Adrenal gland (tissue), 12 donors: ENCODE data around the gene TFF2. TPM values are rescaled to one million over a fixed set of nuclear protein-coding genes. Genes with fewer than 3 reads are reported as not detected.
A peak's percentile ranks its signal among the peaks of the same experiment; 100 is the strongest.

Source experiments
- DNase-seq, 7 donors: peaks; one replicate each; pipeline ENCODE4 v3.0.0-alpha.2; 2019 to 2020
- H3K27ac ChIP-seq, 5 donors: fragments of 200-600 bp; sonication (generic) in 4 of 5; 1 replicate in 3 of 5; 2 replicates in 2 of 5; pipeline versions ENCODE4 v1.5.1 to v1.8.0; 2016 to 2020; ENCODE audit warnings: mild to moderate bottlenecking in 1 of 5
- H3K27me3 ChIP-seq: fragments of 200-600 bp; 2 replicates; pipeline ENCODE4 v1.8.0; 2021
- H3K36me3 ChIP-seq, 2 donors: fragments of 200-600 bp; replicated peaks in 1 of 2; 1 replicate in 1 of 2; 2 replicates in 1 of 2; pipeline versions ENCODE4 v1.5.1 to v1.8.0; 2018 to 2022
- H3K4me1 ChIP-seq, 2 donors: fragments of 200-600 bp; replicated peaks in 1 of 2; 1 replicate in 1 of 2; 2 replicates in 1 of 2; pipeline versions ENCODE4 v1.5.1 to v1.8.0; 2018 to 2021
- H3K4me3 ChIP-seq, 4 donors: fragments of 200-600 bp; sonication (generic) in 3 of 4; one replicate each; pipeline ENCODE4 v1.5.1; 2016 to 2018
- H3K9me3 ChIP-seq, 3 donors: fragments of 200-600 bp; sonication (generic) in 1 of 3; replicated peaks in 1 of 3; 1 replicate in 2 of 3; 2 replicates in 1 of 3; pipeline versions ENCODE4 v1.5.1 to v1.8.0; 2016 to 2021
- CTCF ChIP-seq, 6 experiments: fragments of 450-650 bp in 4 of 6; fragments of 200-600 bp in 2 of 6; sonication (generic) in 1 of 6; IDR thresholded peaks; 1 replicate in 5 of 6; 2 replicates in 1 of 6; pipeline versions ENCODE4 v1.5.1 to v1.8.0; 2016 to 2021; ENCODE audit warnings: antibody characterized with exemption in 6 of 6, mild to moderate bottlenecking in 2 of 6, moderate library complexity in 1 of 6
- POLR2A ChIP-seq, 2 donors: fragments of 450-650 bp; IDR thresholded peaks; one replicate each; pipeline ENCODE4 v1.6.1; 2017; ENCODE audit warnings: antibody characterized with exemption in 2 of 2, mild to moderate bottlenecking in 2 of 2, moderate library complexity in 1 of 2
- WGBS, 4 donors: extraction: QIAGEN DNeasy Blood & Tissue Kit in 2 of 4; methylation state at CpG; one replicate each; pipeline versions ENCODE4 v1.1.5 to v1.1.7; 2013 to 2017; 5-methylcytosine and 5-hydroxymethylcytosine counted together
- intact Hi-C, 2 donors: fragments of 100-400 bp; cut with DNase I; formaldehyde crosslinking; loops; one replicate each; pipeline versions ENCODE4 v1.14.1 to v1.15.0; 2022 to 2023
- polyA plus RNA-seq, 3 donors: library from polyadenylated mRNA; stranded (reverse); fragments of 200-250 nt in 2 of 3; fragments of 350-450 nt in 1 of 3; fragmentation: Illumina TruSeq in 1 of 3; extraction: RNeasy Lipid Tissue Mini Kit (QIAGEN cat#74804) in 1 of 3; gene quantifications; one replicate each; pipeline ENCODE4 v1.2.3, GENCODE V29; 2013 to 2014
- total RNA-seq, 9 donors: library from RNA; depleted of rRNA in 4 of 9; stranded (reverse); fragments of >200 nt in 4 of 9; fragments of 120-200 nt in 1 of 9; fragmentation: NEBNext Ultra II Directional in 1 of 9; extraction: Animal tissue kit (Norgen Biotek cat#: 25700) in 1 of 9; gene quantifications; one replicate each; pipeline versions ENCODE4 v1.1.0 to v1.2.4, GENCODE V29; 2013 to 2023
- donor health status: healthy with polysubstance abuse.
- donor health status: Bipolar disorder and iron deficiency.
- donor health status: DM: yes; HTN: yes; CAD: no.
- donor health status: DM: no; HTN: no; CAD: no.
- donor health status: DM: no; HTN: no; CAD: no.
- donor health status: DM: yes; HTN: yes; CAD: no.

The TFF2 gene
- total and polyA plus RNA-seq, 12 donors: 0.17 to 0.39 TPM; not detected in 10

- Histone ChIP-seq H3K9me3 (no peaks in the 10 kb centered on the region), H3K36me3 (no peaks in the 10 kb centered on the region), H3K27me3 (no peaks in the 10 kb centered on the region), H3K27ac (no peak overlapping the region), H3K4me1 (peaks cover 0 to 4% of the 10 kb centered on the region in 2 donors), H3K4me3 (no peak overlapping the region)
- DNase-seq: peak in 2 of 7 donors; percentile 7 to 11
- TF ChIP-seq POLR2A (IDR thresholded peaks at IDR 0.05) (no peak), CTCF (IDR thresholded peaks at IDR 0.05) (no peak)
- intact Hi-C loops: loop anchor here in 1 of 2 donors (5.0 kb wide), 1 partner anchor 60 kb away; no protein-coding TSS in a partner anchor
- WGBS, 4 donors: 67 to 88% (median 86%) methylated on average over 5 to 8 of the region's 8 CpGs
Observed at GRCh38 chr21:42317341-42317741, 33.5 kb downstream of the TFF2 start.

GRCh38 chr21:42316891-42317290 lies 33.9 kb downstream of the TFF2 start:
- H3K4me1 ChIP-seq: peaks cover 0 to 4% of the 10 kb centered on the region in 2 donors
- H3K4me3 ChIP-seq: no peak overlapping the region
- WGBS, 4 donors: 90 to 94% (median 93%) methylated on average over 8 to 16 of the region's 16 CpGs
- DNase-seq: peak in 1 of 7 donors; percentile 9
- no peaks in the 10 kb centered on the region for H3K9me3 ChIP-seq
- H3K36me3 ChIP-seq: no peaks in the 10 kb centered on the region
- no peak overlapping the region for H3K27ac ChIP-seq
- H3K27me3 ChIP-seq: no peaks in the 10 kb centered on the region
- TF ChIP-seq CTCF (IDR thresholded peaks at IDR 0.05) (no peak), POLR2A (IDR thresholded peaks at IDR 0.05) (no peak)
- intact Hi-C loops: loop anchor here in 1 of 2 donors (5.0 kb wide), 1 partner anchor 60 kb away; no protein-coding TSS in a partner anchor

- 63 to 78% (median 75%) methylated on average over 11 to 15 of the region's 15 CpGs for WGBS, 4 donors
- Histone ChIP-seq H3K4me3 (no peak within 1 kb of the TSS), H3K27ac (peak within 1 kb of the TSS in 1 of 5 donors; percentile 29), H3K36me3 (no peaks in the 10 kb centered on the region), H3K4me1 (peaks cover 0 to 4% of the 10 kb centered on the region in 2 donors), H3K27me3 (no peaks in the 10 kb centered on the region), H3K9me3 (no peaks in the 10 kb centered on the region)
- intact Hi-C loops: loop anchor here in 1 of 2 donors (5.0 kb wide), 1 partner anchor 62 kb away; no protein-coding TSS in a partner anchor
- no peak for TF ChIP-seq CTCF (IDR thresholded peaks at IDR 0.05)
- no peak for TF ChIP-seq POLR2A (IDR thresholded peaks at IDR 0.05)
- peak in 2 of 7 donors; percentile 22 to 52 for DNase-seq
Observed at GRCh38 chr21:42315296-42315891, 35.4 kb downstream of the TFF2 start, which contains the start of gene TFF3. Gene TFF3, minus strand, starts transcription at chr21:42315409. Its CDS starts 35 bp downstream, at chr21:42315374.

- TF ChIP-seq POLR2A (IDR thresholded peaks at IDR 0.05) (no peak), CTCF (IDR thresholded peaks at IDR 0.05) (no peak)
- WGBS, 4 donors: 79 to 88% (median 83%) methylated on average over 6 of the region's 6 CpGs
Observed at GRCh38 chr21:42314616-42315295, 36.0 kb downstream of the TFF2 start.

More at GRCh38 chr21:42314616-42315295, 36.0 kb downstream of the TFF2 start:
- peak in 1 of 7 donors; percentile 5 for DNase-seq
- Histone ChIP-seq H3K4me1 (peaks cover 0 to 4% of the 10 kb centered on the region in 2 donors), H3K36me3 (no peaks in the 10 kb centered on the region), H3K27ac (peak overlapping the region in 1 of 5 donors; percentile 29), H3K27me3 (peaks cover 2% of the 10 kb centered on the region), H3K4me3 (no peak overlapping the region), H3K9me3 (no peaks in the 10 kb centered on the region)
- intact Hi-C loops: loop anchor here in 1 of 2 donors (5.0 kb wide), 1 partner anchor 63 kb away; no protein-coding TSS in a partner anchor
